ENCODE data around the gene CERS6.

The CERS6 gene

DNA sequence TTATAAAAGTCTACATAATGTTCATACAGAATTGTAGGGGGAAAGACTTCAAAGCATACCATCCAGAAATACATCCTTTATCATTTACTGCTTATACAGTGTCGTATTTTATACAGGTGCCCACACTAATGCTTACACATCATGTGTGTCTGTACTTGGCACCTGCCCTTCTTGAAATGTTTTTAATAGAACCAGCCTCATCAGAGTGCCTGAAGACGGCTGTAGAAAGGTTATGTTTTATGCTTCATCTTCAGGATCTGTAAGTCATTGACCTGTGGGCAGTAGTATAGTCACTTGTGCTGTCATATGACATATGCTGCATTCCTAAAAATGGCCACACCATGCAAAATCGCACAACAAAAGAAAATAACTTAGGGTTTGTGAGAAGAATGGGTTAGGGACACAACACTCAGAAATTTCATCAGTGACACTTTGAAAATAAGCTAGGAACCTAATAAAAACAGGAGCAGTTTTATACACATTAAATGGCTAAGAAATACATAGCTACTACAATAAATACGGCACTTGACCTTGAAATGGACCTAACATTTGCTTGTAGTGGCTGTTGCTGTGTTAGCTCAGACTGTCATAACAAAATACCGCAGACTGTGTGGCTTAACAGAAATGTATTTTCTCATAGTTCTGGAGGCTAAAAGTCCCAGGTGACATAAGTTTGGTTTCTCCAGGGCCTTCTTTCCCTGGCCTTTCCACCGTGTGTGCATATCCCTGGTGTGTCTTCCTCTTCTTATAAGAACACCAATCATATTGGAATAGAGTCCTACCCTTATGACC, 112.6 kb downstream of the CERS6 start:
- DNase-seq (ENCODE audit: low spot score): no peak

DNA sequence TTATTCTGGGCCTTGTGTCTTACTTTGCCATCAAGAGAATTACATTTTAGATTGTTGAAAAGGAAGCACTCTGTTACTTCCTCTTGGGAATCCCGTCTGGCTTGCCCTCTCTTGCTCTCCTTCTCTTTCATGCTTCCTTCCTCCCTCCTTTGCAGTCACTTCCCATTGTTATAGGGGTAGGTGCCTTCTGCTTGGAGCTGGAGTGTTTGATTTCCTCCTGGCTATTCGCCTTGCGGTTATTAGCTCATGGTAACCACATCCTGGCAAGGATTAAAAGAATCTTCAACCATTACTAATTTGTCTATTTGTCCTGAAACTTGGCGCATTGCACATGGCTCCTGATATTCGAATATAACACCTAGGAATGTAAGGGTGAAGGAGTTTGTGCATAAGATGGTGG, 115.0 kb downstream of the CERS6 start:
- no peak for DNase-seq (ENCODE audit: low spot score)

DNA sequence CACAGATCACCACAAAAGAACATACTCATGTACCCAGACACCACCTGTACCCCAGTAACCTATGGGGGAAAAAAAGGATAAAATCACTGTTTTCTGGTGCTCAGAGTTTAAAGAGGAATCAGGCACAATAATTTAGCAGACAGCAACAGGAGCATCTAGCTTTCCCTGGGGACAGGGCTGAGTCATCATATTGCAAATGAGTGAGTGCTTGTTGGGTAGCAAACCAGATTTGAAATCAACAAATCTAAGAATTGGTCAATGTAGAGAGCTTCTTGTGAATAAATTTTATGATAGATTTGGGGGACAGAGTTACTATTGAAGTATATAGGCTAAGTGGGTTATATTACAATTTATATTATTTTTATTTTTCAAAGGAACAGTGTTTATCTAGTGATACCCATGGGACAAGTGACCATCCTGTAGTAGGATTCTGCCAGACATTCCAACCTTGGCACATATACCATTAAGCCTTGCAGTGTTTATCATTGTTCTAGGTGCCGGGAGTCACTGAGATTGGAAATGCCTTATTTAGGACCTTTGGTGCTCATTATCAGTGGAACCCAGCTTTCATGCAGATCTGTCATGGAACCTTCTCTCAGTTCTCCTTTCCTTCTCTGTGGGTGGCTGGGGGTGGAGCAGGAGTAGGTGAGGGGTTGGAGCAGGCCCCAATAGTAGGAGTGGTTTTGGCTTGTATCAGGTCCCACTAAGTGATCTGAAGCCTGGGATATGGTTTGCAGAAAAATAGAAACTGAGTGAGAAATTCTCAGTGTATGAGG, 117.2 kb downstream of the CERS6 start:
- DNase-seq (ENCODE audit: low spot score): no peak

DNA sequence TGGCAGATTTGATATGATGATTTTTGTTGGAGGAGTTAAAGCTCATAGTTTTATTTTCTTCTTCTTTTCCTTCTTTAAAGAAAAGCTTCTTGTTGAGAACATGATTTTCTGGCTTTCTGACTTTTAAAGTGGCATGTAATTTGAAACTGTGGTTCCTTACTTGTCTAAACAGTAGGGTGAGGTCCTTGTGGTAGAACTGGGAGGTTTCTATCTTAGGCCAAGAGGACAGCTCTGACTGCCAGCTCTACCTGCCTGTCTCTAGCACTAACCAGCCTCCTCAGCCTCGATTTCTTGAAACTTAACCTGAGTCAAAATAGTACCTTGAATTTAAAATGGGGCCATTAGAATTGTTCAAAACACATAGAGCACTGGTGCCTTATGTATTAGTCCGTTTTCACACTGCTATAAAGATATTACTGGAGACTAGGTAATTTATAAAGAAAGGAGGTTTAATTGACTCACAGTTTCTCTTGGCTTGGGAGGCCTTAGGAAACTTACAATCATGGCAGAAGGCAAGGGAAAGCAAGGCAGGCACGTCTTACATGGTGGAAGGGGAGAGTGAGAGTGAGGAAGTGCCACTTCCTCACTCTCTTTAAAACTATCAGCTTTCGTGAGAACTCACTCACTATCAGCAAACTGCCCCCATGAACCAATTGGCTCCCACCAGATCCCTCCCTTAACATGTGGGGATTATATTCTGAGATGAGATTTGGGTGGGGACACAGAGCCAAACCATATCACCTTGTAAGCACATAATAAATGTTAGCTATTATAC, 119.0 kb downstream of the CERS6 start:
- no peak for DNase-seq (ENCODE audit: low spot score)

DNA sequence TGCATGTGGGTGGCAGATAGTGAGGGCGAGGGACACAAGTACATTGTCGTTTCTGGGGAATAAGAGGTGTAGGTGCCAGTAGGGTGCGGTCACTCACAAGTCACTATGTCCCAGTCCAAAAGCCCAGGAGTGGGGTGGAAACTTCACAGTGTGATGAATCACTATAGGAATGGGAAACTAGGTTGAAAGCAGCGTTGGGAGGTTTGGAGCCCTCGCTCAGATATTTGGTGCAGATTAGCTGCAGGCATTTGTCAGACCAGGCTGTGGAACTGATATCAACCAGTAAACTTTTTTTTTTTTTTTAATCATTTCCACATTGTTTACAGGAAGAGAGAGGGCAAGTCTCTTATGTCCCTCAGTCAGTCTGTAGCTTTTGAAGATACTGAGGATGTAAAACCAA, 121.8 kb downstream of the CERS6 start:
- DNase-seq (ENCODE audit: low spot score): no peak

DNA sequence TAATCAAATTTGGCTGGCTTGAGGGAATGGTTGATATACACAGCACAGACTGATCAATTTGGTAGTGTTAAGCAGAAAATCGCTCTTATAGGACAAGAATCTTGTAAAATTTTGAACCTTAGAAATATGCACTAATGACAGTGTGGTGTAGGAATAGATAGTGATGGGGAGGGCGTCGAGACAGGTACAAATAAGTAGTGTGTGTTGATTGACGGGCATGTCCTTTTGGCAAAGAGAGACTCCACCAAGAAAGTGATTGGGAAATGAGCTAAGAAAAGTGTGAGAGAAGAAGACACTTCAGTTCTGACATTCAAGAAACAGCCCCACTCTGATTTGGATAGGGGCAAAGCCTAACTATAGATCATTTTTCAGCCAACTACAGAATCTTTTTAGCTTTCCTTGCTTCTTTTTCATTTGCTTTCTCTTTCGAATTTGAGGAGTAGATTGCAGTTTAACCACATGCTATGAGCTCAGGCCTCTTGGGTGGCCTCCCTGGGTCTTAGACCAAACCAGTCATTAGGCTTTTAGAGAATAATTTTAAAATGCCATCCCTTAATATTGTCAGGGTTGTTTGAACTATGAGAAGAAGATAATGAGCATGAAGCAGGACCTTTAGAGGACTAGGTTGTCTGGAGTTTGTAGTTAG, 127.1 kb downstream of the CERS6 start:
- DNase-seq (ENCODE audit: low spot score): no peak

DNA sequence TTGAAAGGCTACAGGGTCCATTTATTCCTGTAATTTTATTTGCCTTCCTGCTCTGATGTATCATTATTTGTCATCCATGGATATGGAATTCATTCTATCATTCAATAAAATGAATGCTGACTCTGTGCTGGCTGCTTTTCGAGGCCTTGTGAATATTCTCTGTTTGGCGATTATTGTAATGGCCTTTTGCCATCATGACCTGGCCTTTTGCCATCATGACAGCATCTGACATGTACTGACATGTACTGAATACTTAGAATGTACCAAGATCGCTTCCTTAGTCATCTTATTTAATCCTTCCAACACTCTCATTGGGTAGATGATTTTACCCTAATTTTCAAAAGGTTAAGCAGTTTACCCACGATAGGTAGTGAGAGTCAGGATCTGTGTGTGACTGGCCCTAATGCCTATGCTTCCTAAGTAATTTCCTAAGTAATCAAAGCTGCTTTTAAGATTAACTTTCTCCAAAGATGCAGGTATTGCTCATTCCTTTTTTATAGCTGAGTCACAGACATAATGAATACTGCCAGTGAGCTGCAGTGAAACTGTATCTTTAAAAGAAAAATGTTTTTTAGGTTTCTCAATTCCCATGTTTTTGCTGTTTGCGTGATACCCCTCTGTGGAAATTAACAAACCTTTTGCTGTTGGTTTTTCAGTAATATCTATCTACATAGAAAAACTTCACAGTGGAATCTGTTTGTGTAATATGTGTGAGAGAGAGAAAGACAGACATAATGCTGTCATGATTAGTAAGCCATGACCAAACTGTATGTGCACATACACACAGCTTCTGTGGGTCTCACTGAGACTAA, 127.8 kb downstream of the CERS6 start:
- DNase-seq (ENCODE audit: low spot score): no peak

DNA sequence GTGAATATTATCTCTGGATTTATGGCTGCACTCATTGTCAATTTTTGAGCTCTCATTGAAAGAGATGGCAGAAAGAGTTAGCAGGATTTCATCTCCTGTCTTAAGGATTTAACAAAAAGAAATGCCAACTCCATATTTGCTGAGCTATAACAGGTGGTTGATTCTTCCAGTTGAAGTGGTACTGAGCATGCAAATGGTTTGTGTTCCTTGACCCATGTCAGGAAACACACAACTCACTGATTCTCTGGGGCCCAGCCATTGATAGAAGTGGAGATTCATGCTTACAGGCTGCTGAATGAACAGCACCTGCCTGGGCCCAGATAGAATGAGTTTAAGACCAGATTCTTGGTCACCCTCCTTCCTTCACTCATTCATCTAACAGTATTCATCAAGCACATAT, 128.8 kb downstream of the CERS6 start:
- no peak for DNase-seq (ENCODE audit: low spot score)

DNA sequence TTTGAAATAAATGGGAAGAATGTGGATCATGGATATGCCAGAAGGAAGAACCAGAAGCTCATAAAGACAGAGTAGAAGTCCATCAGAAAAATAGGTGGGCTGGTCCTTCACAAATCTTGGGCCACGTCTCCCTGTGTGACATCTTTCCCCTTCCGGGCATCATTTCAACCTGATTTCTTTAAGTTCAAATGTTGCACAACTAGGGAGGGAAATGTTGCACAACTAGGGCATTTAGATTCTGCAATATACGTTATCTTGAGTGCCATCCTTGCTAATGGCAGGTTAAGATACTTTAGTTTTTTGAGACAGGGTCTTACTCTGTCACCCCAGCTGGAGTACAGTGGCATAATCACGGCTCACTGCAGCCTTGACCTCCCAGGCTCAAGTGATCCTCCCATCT, 129.6 kb downstream of the CERS6 start:
- no peak for DNase-seq (ENCODE audit: low spot score)

DNA sequence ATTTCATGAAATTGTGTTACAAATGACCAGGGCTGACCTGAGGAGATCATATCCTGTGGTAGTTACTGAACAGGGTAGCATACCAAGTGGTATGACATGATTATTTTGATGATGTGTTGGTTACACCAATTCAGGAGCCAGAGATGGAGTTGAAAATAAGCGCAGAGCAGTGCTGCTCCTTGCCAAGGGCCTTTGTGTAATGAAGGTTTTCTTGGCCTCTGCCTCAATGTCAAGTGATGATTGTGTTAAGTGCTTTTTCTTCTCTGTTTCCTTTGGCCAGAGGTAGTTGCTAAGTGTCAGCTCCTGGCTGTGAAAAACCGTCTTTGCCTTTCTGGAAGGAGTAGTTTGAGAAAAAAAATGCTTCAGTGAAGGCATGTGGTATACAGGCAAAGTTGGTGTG, 131.2 kb downstream of the CERS6 start:
- peak; percentile 39 for DNase-seq (ENCODE audit: low spot score)

DNA sequence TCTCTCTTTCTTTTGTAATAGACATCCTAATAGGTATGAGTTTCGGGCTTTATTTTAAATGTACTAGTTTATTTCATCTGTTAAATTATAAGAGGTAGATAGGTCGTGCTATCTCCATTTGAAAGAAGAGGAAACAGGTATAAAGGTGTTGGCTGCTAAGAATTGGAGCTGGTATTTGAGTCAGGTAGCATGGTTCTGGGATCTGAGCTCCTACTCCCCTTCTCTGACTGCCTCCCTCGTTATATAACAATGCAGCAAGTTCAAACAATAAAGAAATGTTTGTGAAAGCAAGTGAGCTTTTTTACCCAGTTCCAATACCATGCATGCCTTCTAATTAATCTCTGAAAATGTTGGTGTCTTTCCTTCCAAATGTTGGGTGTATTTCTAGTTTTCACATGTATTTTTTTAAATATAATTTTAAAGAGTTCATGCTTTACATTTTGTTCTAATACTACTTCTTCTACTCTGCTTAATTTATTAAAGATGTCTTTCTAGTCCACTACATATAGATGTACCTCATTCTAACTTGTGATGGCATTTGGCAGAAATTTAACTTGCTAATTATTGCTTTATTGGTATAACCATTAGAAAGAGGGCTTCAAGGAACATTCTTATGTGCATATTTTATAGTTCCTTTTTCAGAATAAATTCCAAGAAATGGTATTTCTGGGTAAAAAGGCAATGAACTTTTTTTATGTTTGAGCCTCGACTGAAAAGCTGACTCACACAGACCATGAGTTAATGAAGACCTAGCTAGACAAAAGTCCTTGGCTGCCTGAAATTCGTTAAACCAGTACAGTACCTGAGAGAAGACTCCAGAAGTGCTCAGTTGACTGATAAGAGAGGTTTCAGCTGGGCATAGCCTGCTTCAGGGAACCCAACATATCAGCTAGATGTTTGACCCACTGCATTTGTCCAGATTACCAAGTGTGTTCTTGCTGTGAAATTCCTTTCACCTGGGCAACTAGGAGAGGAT, 133.5 kb downstream of the CERS6 start:
- no peak for DNase-seq (ENCODE audit: low spot score)

DNA sequence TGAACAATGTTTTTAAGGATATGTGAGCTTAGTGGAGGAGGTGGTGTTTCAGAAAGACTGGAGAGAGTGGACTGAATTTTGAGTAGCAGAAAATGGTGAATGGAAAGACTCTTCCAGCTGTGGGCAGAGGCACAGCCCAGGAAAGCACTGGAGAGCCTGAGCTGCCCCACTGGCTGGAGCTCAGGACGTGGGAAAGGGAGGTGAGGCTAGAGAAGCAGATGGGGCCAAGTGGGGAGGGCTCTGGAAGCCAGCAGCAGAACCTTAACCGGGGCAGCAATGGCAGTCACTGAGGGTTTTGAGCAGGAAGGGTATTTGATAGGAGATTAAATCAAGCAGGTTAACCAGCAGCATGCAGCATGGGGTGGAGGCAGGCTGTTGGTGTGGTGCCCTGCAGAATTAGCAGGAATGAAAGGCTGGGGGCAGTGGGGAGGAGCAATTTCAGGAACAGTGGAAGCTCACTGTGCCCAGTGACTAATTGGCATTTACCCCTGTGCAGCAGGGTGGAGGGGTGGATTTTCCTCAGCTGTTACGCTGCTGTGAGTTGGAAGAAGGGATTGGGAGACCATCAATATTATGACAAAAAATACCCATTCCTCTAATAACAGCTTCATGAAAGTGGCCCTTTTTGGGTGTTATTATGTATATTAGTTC, 136.2 kb downstream of the CERS6 start:
- no peak for DNase-seq (ENCODE audit: low spot score)

DNA sequence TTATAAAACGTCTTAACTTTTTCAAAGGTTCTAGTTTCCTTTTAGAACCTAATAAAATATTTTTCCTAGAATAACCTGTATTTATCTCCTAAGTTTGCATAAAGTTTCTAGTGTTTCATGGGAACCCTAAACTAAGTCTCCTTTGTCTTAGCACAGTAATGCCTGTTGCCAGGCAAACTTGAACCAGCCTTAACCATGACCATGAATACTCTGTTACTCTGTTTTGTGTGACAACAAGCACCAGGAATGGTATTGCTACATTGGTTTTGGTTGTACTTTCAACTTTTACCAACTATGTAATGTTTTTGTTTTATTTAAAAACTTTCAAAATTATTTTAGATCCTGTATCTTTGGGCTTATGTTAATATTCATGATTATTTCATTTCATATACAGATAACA, 137.6 kb downstream of the CERS6 start:
- no peak for DNase-seq (ENCODE audit: low spot score)

DNA sequence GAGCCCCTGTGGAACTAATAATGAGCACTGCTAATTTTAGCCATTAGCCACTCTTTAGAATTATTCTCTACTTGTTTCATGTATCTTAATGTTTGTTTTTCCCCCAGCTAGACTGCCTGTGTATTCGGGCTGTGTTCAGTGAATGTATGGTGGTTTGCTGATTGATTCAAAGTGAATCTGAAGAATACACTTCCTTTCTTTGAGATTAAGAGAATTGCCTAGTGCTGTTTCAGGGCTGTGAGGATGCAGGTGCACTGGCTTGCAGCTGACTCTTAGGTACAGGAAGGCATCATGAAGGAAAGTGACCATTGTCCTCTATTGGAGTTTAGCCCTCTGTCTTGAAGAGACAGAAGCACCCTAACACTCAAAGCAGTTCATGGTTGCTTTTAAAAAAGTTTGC, 138.7 kb downstream of the CERS6 start:
- no peak for DNase-seq (ENCODE audit: low spot score)

DNA sequence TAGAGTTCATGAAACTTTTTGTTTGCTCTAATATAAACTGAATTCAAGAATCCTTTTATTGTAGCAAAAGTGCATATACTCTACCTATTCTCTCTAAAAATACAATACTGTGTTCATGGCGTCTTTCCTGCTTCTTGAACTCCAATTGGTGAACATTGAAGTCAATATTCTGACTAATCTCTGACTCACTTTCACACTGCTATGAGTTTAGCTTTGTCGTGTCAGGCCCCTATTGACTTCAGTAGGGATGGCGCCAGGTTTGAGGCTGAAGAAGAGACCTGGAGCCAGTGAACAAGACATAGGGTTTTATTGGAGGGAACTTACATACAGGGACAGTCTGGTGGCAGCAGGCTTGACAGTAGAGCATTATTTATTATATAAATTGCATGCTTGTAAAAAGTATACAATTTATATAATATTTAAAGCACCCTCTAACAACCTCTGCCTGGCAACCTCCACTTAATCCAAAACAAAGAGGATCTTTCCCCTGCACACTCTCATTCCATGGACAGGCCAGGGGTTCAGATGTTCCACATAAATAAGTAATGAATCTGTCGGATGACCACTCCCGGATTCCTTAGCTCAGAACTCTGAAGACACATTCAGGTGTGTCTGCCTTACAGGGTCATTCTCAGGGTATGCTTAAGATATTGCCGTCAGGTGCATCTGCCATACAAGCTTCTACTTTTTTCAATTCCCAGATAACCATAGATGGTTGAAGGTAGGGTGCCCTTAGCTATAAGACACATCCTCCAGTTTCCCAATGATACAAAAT, 141.0 kb downstream of the CERS6 start:
- DNase-seq (ENCODE audit: low spot score): no peak

DNA sequence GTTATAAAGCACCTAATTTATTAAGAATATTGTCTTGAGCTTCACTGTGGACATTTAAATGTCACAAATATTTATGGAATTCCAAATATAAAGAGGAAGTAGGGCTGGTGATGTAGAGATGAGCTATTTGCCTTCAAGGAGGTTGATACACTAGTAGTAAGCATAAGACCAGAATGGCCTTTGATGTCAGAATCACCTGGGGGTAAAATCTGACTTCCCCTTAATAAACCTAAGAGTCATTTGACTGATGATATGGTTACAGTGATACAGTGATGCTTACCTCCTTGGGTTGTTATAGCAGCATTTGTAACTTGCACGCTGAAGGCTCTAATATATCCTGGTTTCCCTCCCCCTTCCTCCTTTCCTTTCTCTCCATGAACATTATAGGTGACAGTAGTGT, 143.7 kb downstream of the CERS6 start:
- no peak for DNase-seq (ENCODE audit: low spot score)

DNA sequence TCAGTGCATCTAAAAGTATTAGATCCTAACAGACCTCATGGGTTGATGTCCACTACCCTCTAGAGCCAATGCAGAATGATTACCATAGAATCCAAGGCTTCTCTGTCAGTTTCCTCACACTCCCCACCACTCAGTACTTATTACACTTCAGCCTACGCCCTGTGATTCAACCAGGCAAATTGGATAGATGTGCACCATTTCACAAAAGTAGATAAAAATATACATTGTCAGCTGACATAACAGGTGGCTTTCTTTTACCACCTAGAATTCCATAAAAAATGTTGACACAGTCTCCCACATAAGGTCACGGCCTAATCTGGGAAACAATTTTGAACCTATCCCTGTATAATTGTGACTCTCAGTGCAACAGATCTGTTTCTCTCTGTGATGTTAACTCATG, 144.9 kb downstream of the CERS6 start:
- DNase-seq (ENCODE audit: low spot score): peak; percentile 30

DNA sequence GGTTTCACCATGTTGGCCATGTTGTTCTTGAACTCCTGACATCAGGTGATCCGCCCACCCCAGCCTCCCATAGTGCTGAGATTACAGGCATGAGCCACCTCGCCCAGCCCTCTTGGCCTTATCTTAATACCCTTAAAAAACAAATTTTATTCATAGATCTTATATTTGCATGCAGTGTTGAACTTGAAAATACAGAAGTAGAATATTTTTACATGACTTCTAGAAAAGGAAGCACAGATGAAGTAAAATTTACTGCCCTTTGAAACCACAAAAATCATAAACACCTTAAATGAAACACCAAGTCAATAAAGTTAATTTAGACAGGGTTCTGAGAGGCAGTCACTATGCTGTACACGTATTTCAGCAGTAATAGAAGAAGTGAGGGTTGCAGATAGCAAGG, 145.7 kb downstream of the CERS6 start:
- DNase-seq (ENCODE audit: low spot score): no peak

DNA sequence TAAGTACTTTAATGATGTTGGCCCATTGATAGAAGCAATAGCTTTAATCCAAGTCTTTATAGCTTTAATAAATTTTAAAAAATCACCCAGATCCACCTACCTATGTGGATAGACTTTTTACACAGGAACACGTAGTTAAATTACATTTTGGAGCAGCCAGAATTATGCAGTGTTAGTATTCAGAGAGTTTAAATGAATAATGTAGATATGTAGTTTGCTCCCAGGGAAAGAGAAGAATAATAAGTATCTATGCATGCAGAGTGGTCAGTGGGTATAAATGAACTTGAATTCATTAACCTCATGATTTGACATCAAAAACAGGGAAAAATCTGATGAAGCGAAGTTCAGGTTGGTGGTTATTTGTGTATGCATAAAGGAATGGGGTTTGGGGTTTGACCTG, 146.3 kb downstream of the CERS6 start:
- DNase-seq (ENCODE audit: low spot score): no peak
